ENCODE results near the gene RNU6-7.

Gene RNU6-7

DNA sequence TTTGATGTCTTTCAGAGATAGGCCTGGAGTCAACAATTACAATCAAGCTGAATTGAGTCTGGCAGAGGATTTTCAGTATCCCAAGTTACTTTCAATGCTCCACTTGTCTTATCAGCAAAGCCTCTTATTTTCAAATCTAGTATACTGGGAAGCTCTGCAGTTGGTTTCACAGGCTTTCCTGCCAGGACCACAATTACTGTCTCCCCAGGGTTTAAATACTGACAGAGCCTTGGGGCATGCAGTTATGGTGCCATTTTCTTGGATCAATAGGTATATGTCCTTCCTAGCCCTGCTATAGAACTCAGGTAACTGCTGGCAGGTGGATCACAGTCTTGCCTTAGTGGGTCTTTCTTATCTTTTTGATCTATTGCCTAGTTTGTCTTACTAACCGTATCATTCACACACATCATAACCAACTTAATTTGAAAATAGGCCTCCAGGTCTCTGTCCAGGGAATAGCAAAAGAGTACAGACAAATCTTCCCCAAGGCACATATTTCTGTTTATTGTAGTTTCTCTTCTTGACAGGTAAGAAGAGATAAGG is 23.6 kb downstream of the RNU6-7 start:
- no peaks in the 10 kb centered on the region for H3K9me3 Mint-ChIP-seq
- DNase-seq = no peak
- H3K27me3 Mint-ChIP-seq = peaks cover 6% of the 10 kb centered on the region
- peaks cover 2% of the 10 kb centered on the region for H3K4me1 Mint-ChIP-seq (ENCODE audit: low read depth)
- H3K36me3 Mint-ChIP-seq (ENCODE audit: low read depth) = no peaks in the 10 kb centered on the region
- no peak overlapping the region for H3K4me3 Mint-ChIP-seq
- H3K27ac Mint-ChIP-seq = no peak overlapping the region

DNA sequence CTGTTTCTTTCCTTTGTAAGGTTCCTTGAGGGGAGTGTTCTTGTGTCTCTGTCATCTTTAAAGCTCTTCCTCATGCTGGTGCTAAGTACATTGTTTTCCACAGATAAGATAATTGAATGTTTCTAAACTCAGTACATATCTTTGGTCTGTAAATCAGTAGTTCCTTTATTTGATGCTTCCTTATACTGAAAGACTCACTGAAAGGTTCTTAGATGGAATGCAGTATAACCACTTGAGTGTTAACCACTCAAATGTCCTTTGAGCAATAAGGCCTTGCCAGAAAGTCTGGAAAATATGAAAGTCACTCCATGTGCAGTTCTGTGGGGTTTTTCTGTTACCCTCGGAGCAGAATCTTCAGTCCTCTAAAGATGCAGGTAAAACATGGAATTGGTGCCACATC is 24.2 kb downstream of the RNU6-7 start:
- no peak for DNase-seq
- Mint-ChIP-seq H3K4me1 (ENCODE audit: low read depth) (peaks cover 2% of the 10 kb centered on the region), H3K27ac (no peak overlapping the region), H3K9me3 (no peaks in the 10 kb centered on the region), H3K4me3 (no peak overlapping the region), H3K36me3 (ENCODE audit: low read depth) (no peaks in the 10 kb centered on the region), H3K27me3 (peaks cover 6% of the 10 kb centered on the region)

DNA sequence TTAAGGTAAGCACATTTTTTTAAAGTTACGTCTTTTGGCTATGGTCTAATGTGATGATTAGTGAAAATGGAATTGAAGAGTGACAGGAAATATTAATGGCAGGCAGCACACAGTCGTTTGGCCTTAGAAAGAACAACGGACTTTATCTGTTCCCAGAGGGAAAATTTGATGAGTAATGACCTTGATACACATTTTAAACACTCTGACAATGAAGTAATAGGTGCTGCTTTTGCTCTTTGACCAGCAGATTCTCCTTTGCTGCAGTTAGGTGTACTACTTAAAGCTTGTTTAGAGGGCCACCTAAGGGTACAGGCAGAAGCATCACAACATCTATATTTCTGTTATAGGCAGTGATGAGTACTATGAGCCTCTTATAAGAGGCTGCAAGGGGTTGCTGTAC is 28.3 kb downstream of the RNU6-7 start:
- Mint-ChIP-seq H3K4me3 (no peak overlapping the region), H3K27ac (no peak overlapping the region), H3K9me3 (no peaks in the 10 kb centered on the region), H3K4me1 (ENCODE audit: low read depth) (peaks cover 7% of the 10 kb centered on the region), H3K36me3 (ENCODE audit: low read depth) (no peaks in the 10 kb centered on the region), H3K27me3 (no peaks in the 10 kb centered on the region)
- no peak for DNase-seq

DNA sequence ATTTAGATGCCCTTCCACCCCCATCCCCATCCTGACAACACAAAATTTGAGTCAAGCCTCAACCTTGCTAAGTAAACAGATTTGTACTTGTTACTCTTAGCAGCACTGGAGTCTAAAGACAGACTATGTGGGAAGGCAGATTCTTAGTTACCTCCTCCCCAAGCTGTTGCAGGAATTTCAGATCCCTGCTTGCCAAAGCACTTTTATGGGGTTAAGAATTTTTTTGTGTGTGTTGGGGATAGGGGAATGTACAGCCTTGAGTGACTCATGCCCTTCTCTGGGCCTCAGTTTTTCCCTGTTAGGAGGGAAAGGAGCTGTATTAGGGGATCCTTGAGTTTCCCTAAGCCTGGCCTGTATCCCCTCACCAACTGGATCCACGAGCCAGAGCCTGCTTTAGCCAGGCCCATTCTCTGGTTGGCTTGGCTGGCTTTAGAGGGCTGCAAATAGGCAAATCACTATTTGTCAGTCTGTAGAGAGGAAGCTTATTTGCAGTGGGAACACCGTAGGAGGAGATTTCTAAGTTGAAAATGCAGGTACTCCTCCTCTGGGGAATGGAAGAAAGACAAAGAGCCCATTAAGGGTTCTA is 28.9 kb downstream of the RNU6-7 start:
- no peak overlapping the region for H3K27ac Mint-ChIP-seq
- no peak overlapping the region for H3K4me3 Mint-ChIP-seq
- no peaks in the 10 kb centered on the region for H3K27me3 Mint-ChIP-seq
- H3K9me3 Mint-ChIP-seq = no peaks in the 10 kb centered on the region
- DNase-seq = no peak
- no peaks in the 10 kb centered on the region for H3K36me3 Mint-ChIP-seq (ENCODE audit: low read depth)
- peaks cover 6% of the 10 kb centered on the region for H3K4me1 Mint-ChIP-seq (ENCODE audit: low read depth)

DNA sequence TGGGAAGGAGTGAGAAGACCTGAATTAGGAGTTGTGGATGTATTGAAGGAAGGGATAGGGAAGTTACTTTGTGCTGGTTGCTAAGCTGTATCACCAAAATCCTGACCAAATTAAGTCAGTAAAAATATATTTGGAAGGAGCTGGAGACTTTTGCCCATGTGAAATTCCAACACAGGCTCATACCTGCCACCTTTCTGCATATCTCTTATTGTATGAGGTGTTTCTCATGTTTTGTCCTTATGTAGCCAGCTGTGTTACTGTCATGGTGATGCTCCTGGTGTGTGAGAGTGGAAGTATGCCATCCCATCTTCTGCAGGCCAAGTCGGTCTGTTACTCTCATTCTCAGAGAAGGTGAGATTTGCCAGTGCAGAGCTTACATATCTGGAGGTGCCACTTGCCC is 30.6 kb downstream of the RNU6-7 start:
- no peak for DNase-seq
- Mint-ChIP-seq H3K27me3 (no peaks in the 10 kb centered on the region), H3K27ac (no peak overlapping the region), H3K4me1 (ENCODE audit: low read depth) (peaks cover 6% of the 10 kb centered on the region), H3K36me3 (ENCODE audit: low read depth) (no peaks in the 10 kb centered on the region), H3K9me3 (peaks cover 2% of the 10 kb centered on the region), H3K4me3 (no peak overlapping the region)

DNA sequence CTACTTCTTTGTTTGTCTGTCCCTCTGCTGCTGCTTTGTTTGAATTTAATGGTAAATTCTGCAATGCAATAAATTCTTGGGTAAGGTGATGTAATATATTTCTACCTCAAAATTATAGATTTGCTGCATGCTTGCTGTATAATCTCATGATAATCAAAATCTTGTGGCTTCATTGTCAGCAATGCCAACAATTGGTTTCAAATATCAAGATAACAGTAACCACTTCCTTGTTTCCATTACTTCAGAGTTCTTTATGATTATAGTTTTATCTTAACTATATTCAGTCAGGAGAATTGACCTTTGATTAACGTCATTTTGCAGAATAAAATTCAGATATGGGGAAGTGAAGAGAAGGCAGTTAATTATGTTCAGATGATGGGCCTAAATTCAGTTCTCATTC is 31.4 kb downstream of the RNU6-7 start:
- Mint-ChIP-seq H3K9me3 (peaks cover 2% of the 10 kb centered on the region), H3K36me3 (ENCODE audit: low read depth) (no peaks in the 10 kb centered on the region), H3K27me3 (no peaks in the 10 kb centered on the region), H3K27ac (no peak overlapping the region), H3K4me3 (no peak overlapping the region), H3K4me1 (ENCODE audit: low read depth) (peaks cover 6% of the 10 kb centered on the region)
- no peak for DNase-seq

DNA sequence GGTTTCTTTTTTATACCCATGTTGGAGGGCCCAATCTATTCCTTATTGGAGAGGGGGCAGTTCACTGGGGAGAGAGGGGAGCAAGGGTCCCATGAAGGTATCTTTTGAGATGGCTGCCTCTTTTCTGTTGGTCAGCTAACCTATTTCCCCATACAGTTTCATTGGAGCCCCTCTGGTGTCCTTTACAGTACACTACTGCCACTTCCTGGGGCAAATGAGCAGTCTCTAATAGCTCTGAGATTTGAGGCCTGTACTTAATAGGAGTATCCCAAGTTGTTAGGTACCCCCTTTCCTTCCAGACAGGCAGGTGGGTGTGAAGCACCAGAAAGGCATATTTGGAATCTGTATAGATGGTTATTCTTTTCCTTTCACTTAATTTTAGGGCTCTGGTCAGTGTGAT is 42.6 kb downstream of the RNU6-7 start:
- DNase-seq = no peak
- H3K4me1 Mint-ChIP-seq (ENCODE audit: low read depth) = no peaks in the 10 kb centered on the region
- H3K4me3 Mint-ChIP-seq = no peak overlapping the region

DNA sequence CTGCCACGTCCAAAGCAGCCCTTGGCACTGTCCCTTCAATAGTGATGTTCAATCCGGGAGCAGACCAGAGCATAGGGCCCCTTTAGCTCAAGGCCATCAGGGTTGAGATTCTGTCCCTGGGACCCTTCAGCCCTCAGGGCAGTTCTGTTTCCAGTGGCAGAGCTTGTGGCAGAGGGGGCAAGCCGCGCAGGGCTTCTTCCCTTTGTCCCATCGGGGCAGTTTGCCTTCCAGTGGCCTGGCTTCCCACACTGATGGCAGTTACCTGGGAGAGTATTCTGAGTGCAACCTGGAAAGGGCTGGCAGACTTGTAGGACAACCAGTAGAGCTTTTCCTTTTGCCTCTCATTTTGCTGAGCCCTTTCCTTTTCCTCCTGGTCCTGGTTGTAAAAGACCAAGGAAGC is 44.9 kb downstream of the RNU6-7 start:
- Mint-ChIP-seq H3K27ac (no peak overlapping the region), H3K4me1 (ENCODE audit: low read depth) (no peaks in the 10 kb centered on the region), H3K36me3 (ENCODE audit: low read depth) (no peaks in the 10 kb centered on the region)

More for the DNA sequence above, 42.6 kb downstream of the RNU6-7 start:
- Mint-ChIP-seq H3K9me3 (no peaks in the 10 kb centered on the region), H3K36me3 (ENCODE audit: low read depth) (no peaks in the 10 kb centered on the region), H3K27ac (no peak overlapping the region), H3K27me3 (peaks cover 6% of the 10 kb centered on the region)

DNA sequence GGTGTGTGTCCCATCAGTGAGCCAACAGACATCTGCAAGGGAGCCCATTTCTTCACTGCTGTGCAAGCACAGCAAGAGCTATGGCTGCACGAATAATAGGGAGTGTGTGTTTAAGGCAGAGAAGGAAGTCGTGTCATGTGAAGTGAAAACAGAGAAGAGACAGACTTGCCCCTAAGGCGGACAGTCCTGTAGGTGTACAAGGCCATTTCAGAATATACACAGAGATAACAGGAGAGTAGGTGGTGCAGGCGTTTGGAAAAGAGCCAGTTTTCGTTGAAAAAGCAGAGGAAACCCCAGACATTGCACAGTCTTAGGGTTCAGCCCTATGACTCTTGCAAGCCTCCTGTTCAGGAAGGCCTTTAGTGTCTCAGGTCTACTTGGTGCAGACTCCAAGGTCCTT is 47.5 kb downstream of the RNU6-7 start:
- Mint-ChIP-seq H3K27ac (no peak overlapping the region), H3K4me1 (ENCODE audit: low read depth) (no peaks in the 10 kb centered on the region), H3K9me3 (no peaks in the 10 kb centered on the region), H3K27me3 (no peaks in the 10 kb centered on the region), H3K4me3 (no peak overlapping the region), H3K36me3 (ENCODE audit: low read depth) (no peaks in the 10 kb centered on the region)
- DNase-seq = no peak

More for the DNA sequence above, 44.9 kb downstream of the RNU6-7 start:
- Mint-ChIP-seq H3K27me3 (no peaks in the 10 kb centered on the region), H3K9me3 (no peaks in the 10 kb centered on the region), H3K4me3 (no peak overlapping the region)
- no peak for DNase-seq

DNA sequence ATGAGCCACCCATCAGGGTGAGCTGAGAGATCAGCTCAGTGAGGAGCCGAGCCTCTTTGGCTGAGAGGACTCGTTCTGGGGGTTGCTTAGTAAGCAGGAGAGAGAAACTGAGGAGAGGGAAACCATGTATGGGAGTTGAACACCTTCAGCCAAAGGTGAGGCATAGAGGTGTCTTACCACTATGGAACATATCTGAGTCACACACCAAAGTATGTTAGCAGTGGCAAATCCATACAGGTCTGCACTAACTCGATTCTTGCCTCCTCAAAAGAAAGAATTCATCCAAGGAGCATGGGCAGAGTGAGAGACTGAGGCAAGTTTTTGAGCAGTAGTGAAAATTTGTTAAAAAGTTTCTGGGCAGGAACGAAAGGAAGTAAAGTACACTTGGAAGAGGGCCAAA is 47.9 kb downstream of the RNU6-7 start:
- DNase-seq = no peak
- Mint-ChIP-seq H3K36me3 (ENCODE audit: low read depth) (no peaks in the 10 kb centered on the region), H3K27me3 (no peaks in the 10 kb centered on the region), H3K4me1 (ENCODE audit: low read depth) (no peaks in the 10 kb centered on the region), H3K9me3 (no peaks in the 10 kb centered on the region), H3K4me3 (no peak overlapping the region), H3K27ac (no peak overlapping the region)

DNA sequence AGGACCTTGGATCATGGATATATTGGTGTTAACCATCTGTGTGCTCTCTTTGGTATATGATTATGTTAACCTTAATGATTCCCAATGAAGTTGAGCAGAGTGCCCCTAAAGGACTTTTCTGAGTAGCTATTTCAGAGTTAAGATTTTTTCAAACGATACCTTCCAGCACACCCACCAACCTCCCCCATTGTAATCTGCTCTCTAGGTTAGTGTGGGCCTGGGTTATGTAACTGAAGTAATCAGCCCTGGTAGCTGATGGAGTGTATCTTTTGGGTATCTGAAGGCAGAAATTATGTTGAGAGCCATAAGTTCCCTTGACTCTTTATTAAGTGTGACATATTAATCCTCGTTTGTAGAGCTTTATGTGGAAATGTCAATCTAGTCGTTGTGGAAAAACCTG is 48.8 kb downstream of the RNU6-7 start:
- Mint-ChIP-seq H3K27me3 (no peaks in the 10 kb centered on the region), H3K4me3 (no peak overlapping the region), H3K4me1 (ENCODE audit: low read depth) (no peaks in the 10 kb centered on the region), H3K27ac (no peak overlapping the region), H3K9me3 (no peaks in the 10 kb centered on the region), H3K36me3 (ENCODE audit: low read depth) (no peaks in the 10 kb centered on the region)
- DNase-seq = no peak

DNA sequence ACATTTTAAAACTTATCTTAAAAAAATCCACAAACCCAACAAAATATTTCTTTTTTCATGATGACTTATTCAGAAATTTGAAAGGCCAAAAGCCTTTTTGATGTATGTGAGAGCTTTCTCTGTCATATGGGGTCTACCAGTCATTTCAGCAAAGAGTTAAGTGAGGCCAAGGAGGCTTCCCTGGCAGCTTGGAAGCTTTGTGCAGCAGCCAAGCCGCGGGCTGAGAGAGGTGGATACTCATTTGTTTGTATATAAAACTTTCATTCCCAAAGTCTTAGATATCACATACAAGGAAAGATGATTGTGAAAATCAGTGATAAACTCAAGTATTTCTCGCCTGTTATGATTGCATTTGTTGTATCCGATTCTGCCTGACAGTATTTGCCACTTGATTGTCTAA is 49.7 kb downstream of the RNU6-7 start:
- H3K4me3 Mint-ChIP-seq = no peak overlapping the region
- H3K27me3 Mint-ChIP-seq = no peaks in the 10 kb centered on the region
- no peak overlapping the region for H3K27ac Mint-ChIP-seq
- no peaks in the 10 kb centered on the region for H3K9me3 Mint-ChIP-seq
- H3K36me3 Mint-ChIP-seq (ENCODE audit: low read depth) = no peaks in the 10 kb centered on the region
- no peaks in the 10 kb centered on the region for H3K4me1 Mint-ChIP-seq (ENCODE audit: low read depth)
- no peak for DNase-seq
